ENCODE measurements around the gene SYNE4. TPM values are rescaled to one million over a fixed set of nuclear protein-coding genes. Genes with fewer than 3 reads are reported as not detected.

SYNE4 gene
- total and polyA plus RNA-seq, 2 experiments from 2014 or later: 0.31 TPM; not detected in 1

GRCh38 chr19:36010402-36010801 lies 1.8 kb upstream of the SYNE4 start:
- H3F3A ChIP-seq (ENCODE audit: insufficient read depth): peaks cover 8% of the 10 kb centered on the region; the same call in 1 of the 2 replicates
- no peak for TF ChIP-seq EZH2phosphoT487 (IDR thresholded peaks at IDR 0.05; ENCODE audit: insufficient read depth, low read depth)
- TF ChIP-seq EZH2 (IDR thresholded peaks at IDR 0.05; ENCODE audit: insufficient read depth, poor library complexity, severe bottlenecking): no peak

GRCh38 chr19:36009633-36010379 lies 1.2 kb upstream of the SYNE4 start:
- no peak for TF ChIP-seq EZH2phosphoT487 (IDR thresholded peaks at IDR 0.05; ENCODE audit: insufficient read depth, low read depth)
- TF ChIP-seq EZH2 (IDR thresholded peaks at IDR 0.05; ENCODE audit: insufficient read depth, poor library complexity, severe bottlenecking): no peak
- Histone ChIP-seq H3K9me2 (ENCODE audit: insufficient read depth) (no peaks in the 10 kb centered on the region), H3K36me3 (ENCODE audit: low read depth) (no peaks in the 10 kb centered on the region), H2AFZ (peak overlapping the region; percentile 75), H3K4me3 (peak overlapping the region; percentile 73), H3K4me2 (ENCODE audit: unreplicated experiment) (peak overlapping the region; percentile 96), H3K4me1 (ENCODE audit: insufficient read depth) (peaks cover 4% of the 10 kb centered on the region; the same call in 1 of the 2 replicates), H3K27me3 (replicated peaks; ENCODE audit: insufficient read depth) (no peaks in the 10 kb centered on the region), H3K9ac (peak overlapping the region; percentile 82), H3F3A (ENCODE audit: insufficient read depth) (peaks cover 2% of the 10 kb centered on the region; the same call in 1 of the 2 replicates), H3K27ac (no peak overlapping the region), H4K20me1 (ENCODE audit: insufficient read depth) (no peaks in the 10 kb centered on the region), H3K79me2 (ENCODE audit: insufficient read depth) (peaks cover 14% of the 10 kb centered on the region), H3K9me3 (ENCODE audit: low read depth) (no peaks in the 10 kb centered on the region)
- in situ Hi-C loops (cut with MboI): no loop called here
- 45 to 47% methylated on average over 15 of the region's 15 CpGs for WGBS, 2 experiments (ENCODE audit: low coverage in 1 of 2, low lambda C conversion rate in 2 of 2, missing lambda C conversion rate in 2 of 2)
- no peak for DNase-seq

More at GRCh38 chr19:36010402-36010801, 1.8 kb upstream of the SYNE4 start:
- no peak overlapping the region for H3K4me3 ChIP-seq
- no peak overlapping the region for H2AFZ ChIP-seq
- H3K4me1 ChIP-seq (ENCODE audit: insufficient read depth): peaks cover 4% of the 10 kb centered on the region; the same call in 1 of the 2 replicates
- in situ Hi-C loops (cut with MboI): no loop called here
- H3K9me2 ChIP-seq (ENCODE audit: insufficient read depth): no peaks in the 10 kb centered on the region
- no peak overlapping the region for H3K4me2 ChIP-seq (ENCODE audit: unreplicated experiment)
- H3K27ac ChIP-seq: no peak overlapping the region
- DNase-seq: no peak
- H3K27me3 ChIP-seq (replicated peaks; ENCODE audit: insufficient read depth): no peaks in the 10 kb centered on the region
- H3K9me3 ChIP-seq (ENCODE audit: low read depth): no peaks in the 10 kb centered on the region
- no peaks in the 10 kb centered on the region for H3K36me3 ChIP-seq (ENCODE audit: low read depth)
- H3K9ac ChIP-seq: no peak overlapping the region
- H4K20me1 ChIP-seq (ENCODE audit: insufficient read depth): no peaks in the 10 kb centered on the region
- WGBS, 2 experiments (ENCODE audit: low coverage in 1 of 2, low lambda C conversion rate in 2 of 2, missing lambda C conversion rate in 2 of 2): 93 to 94% methylated on average over 11 of the region's 11 CpGs
- H3K79me2 ChIP-seq (ENCODE audit: insufficient read depth): peaks cover 14% of the 10 kb centered on the region

- WGBS, 2 experiments (ENCODE audit: low coverage in 1 of 2, low lambda C conversion rate in 2 of 2, missing lambda C conversion rate in 2 of 2): 2% methylated on average over 42 to 49 of the region's 50 CpGs
- in situ Hi-C loops (cut with MboI): no loop called here
- H2AFZ ChIP-seq: peak overlapping the region; percentile 75
- H3K9me3 ChIP-seq (ENCODE audit: low read depth): no peaks in the 10 kb centered on the region
- H3K4me2 ChIP-seq (ENCODE audit: unreplicated experiment): peak overlapping the region; percentile 96
- no peaks in the 10 kb centered on the region for H4K20me1 ChIP-seq (ENCODE audit: insufficient read depth)
- H3K27ac ChIP-seq: no peak overlapping the region
- peaks cover 14% of the 10 kb centered on the region for H3K79me2 ChIP-seq (ENCODE audit: insufficient read depth)
- H3K36me3 ChIP-seq (ENCODE audit: low read depth): no peaks in the 10 kb centered on the region
- no peak for TF ChIP-seq EZH2phosphoT487 (IDR thresholded peaks at IDR 0.05; ENCODE audit: insufficient read depth, low read depth)
- TF ChIP-seq EZH2 (IDR thresholded peaks at IDR 0.05; ENCODE audit: insufficient read depth, poor library complexity, severe bottlenecking): no peak
- no peaks in the 10 kb centered on the region for H3K27me3 ChIP-seq (replicated peaks; ENCODE audit: insufficient read depth)
- DNase-seq: peak; percentile 93
- H3K4me1 ChIP-seq (ENCODE audit: insufficient read depth): peaks cover 4% of the 10 kb centered on the region; the same call in 1 of the 2 replicates
- no peaks in the 10 kb centered on the region for H3K9me2 ChIP-seq (ENCODE audit: insufficient read depth)
- no peaks in the 10 kb centered on the region for H3F3A ChIP-seq (ENCODE audit: insufficient read depth)
- H3K4me3 ChIP-seq: peak overlapping the region; percentile 73
- peak overlapping the region; percentile 82 for H3K9ac ChIP-seq
Measured at GRCh38 chr19:36009220-36009619, 607 bp upstream of the SYNE4 start.

- H4K20me1 ChIP-seq (ENCODE audit: insufficient read depth): no peaks in the 10 kb centered on the region
- 87 to 91% methylated on average over 5 of the region's 5 CpGs for WGBS, 2 experiments (ENCODE audit: low coverage in 1 of 2, low lambda C conversion rate in 2 of 2, missing lambda C conversion rate in 2 of 2)
- no peaks in the 10 kb centered on the region for H3F3A ChIP-seq (ENCODE audit: insufficient read depth)
- in situ Hi-C loops (cut with MboI): no loop called here
- TF ChIP-seq EZH2phosphoT487 (IDR thresholded peaks at IDR 0.05; ENCODE audit: insufficient read depth, low read depth) (no peak), EZH2 (IDR thresholded peaks at IDR 0.05; ENCODE audit: insufficient read depth, poor library complexity, severe bottlenecking) (no peak)
- no peak overlapping the region for H3K27ac ChIP-seq
- no peak overlapping the region for H2AFZ ChIP-seq
- H3K4me2 ChIP-seq (ENCODE audit: unreplicated experiment): no peak overlapping the region
- DNase-seq: no peak
- H3K4me3 ChIP-seq: no peak overlapping the region
- H3K27me3 ChIP-seq (replicated peaks; ENCODE audit: insufficient read depth): no peaks in the 10 kb centered on the region
- H3K36me3 ChIP-seq (ENCODE audit: low read depth): no peaks in the 10 kb centered on the region
- H3K9ac ChIP-seq: no peak overlapping the region
- no peaks in the 10 kb centered on the region for H3K9me2 ChIP-seq (ENCODE audit: insufficient read depth)
- H3K9me3 ChIP-seq (ENCODE audit: low read depth): no peaks in the 10 kb centered on the region
- peaks cover 4% of the 10 kb centered on the region; the same call in 1 of the 2 replicates for H3K4me1 ChIP-seq (ENCODE audit: insufficient read depth)
- 0 out of 2 replicates have a peak, but pooled peaks cover 2% of the 10 kb centered on the region for H3K79me2 ChIP-seq (ENCODE audit: insufficient read depth)
Measured at GRCh38 chr19:36006955-36007354, 1.7 kb downstream of the SYNE4 start.

Data from GM23248 (cell line).